GM23248 (cell line): ENCODE data around the gene TXLNB.

Experiments used
- EZH2 ChIP-seq: fragments of 200-600 bp; sonication (generic); IDR thresholded peaks from 2 replicates; pipeline ENCODE4 v1.6.1; 2018; ENCODE audit warnings: antibody characterized with exemption, mild to moderate bottlenecking; ENCODE audit not compliant: insufficient read depth, poor library complexity, severe bottlenecking
- EZH2phosphoT487 ChIP-seq: fragments of 200-600 bp; sonication (generic); IDR thresholded peaks from 2 replicates; pipeline ENCODE4 v1.6.1; 2018; ENCODE audit warnings: antibody characterized with exemption, moderate library complexity, mild to moderate bottlenecking, low read depth; ENCODE audit not compliant: insufficient read depth

DNA sequence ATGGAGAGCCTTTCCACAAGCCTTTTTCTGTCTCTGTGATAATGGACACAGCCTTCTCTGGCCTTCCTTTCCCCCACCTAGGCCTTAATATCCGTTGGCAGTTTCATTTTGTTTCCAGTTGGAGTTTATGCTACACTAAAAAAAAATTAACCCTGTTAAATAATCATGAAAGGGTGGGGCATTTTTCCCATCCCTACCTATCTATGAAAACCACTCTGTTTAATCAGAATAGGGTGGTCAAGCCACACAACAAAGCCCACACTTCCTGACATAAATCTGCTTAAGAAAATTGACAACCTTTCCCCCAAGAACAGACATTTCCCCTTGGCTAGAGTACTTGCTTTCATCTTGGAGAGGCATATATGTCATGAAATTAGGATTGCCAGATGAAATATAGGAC, 14.2 kb downstream of the TXLNB start:
- TF ChIP-seq EZH2 (no peak), EZH2phosphoT487 (no peak)
